Heart left ventricle (tissue), 16 donors: Measurements from ENCODE around the gene HES1. TPM values are rescaled to one million over a fixed set of nuclear protein-coding genes. Genes with fewer than 3 reads are reported as not detected.

ENCODE experiments used
- ATAC-seq, 4 donors: fragments of 200-7000 bp; cut with Tn5 transposase; one replicate each; pipeline ENCODE4 v1.9.1; 2020 to 2022; ENCODE audit warnings: moderate library complexity in 4 of 4, mild to moderate bottlenecking in 3 of 4, moderate number of reproducible peaks in 1 of 4
- DNase-seq, 5 donors: peaks; one replicate each; pipeline ENCODE4 v3.0.0-alpha.2; 2020
- H3K27ac ChIP-seq, 12 donors: fragments of 200-600 bp; sonication (generic) in 4 of 12; one replicate each; pipeline versions ENCODE4 v1.5.0 to v1.8.0; 2016 to 2022; ENCODE audit warnings: mild to moderate bottlenecking in 2 of 12
- H3K27me3 ChIP-seq, 9 donors: fragments of 200-600 bp; sonication (generic) in 2 of 9; one replicate each; pipeline versions ENCODE4 v1.5.1 to v1.8.0; 2016 to 2022; ENCODE audit warnings: mild to moderate bottlenecking in 3 of 9
- H3K36me3 ChIP-seq, 9 donors: fragments of 200-600 bp; sonication (generic) in 2 of 9; one replicate each; pipeline versions ENCODE4 v1.5.0 to v1.8.0; 2018 to 2022; ENCODE audit warnings: mild to moderate bottlenecking in 2 of 9
- H3K4me1 ChIP-seq, 12 donors: fragments of 200-600 bp; sonication (generic) in 4 of 12; one replicate each; pipeline versions ENCODE4 v1.5.0 to v1.8.0; 2016 to 2022; ENCODE audit warnings: mild to moderate bottlenecking in 3 of 12
- H3K4me3 ChIP-seq, 12 donors: fragments of 200-600 bp; sonication (generic) in 4 of 12; one replicate each; pipeline versions ENCODE4 v1.5.0 to v1.8.0; 2017 to 2022; ENCODE audit warnings: mild to moderate bottlenecking in 9 of 12, moderate library complexity in 4 of 12
- H3K9me3 ChIP-seq, 12 donors: fragments of 200-600 bp; sonication (generic) in 4 of 12; one replicate each; pipeline versions ENCODE4 v1.5.0 to v1.8.0; 2016 to 2022; ENCODE audit warnings: mild to moderate bottlenecking in 1 of 12
- CTCF ChIP-seq, 12 donors: fragments of 200-600 bp; sonication (generic) in 4 of 12; IDR thresholded peaks; one replicate each; pipeline versions ENCODE4 v1.5.0 to v1.8.0; 2018 to 2022; ENCODE audit warnings: antibody characterized with exemption in 12 of 12, mild to moderate bottlenecking in 5 of 12
- POLR2A ChIP-seq, 2 donors: fragments of 450-650 bp; IDR thresholded peaks; one replicate each; pipeline ENCODE4 v1.6.1; 2017; ENCODE audit warnings: antibody characterized with exemption in 2 of 2, mild to moderate bottlenecking in 2 of 2, moderate library complexity in 2 of 2
- WGBS, 4 donors: extraction: QIAGEN DNeasy Blood & Tissue Kit in 2 of 4; methylation state at CpG; one replicate each; pipeline versions ENCODE4 v1.1.5 to v1.1.7; 2013 to 2018; 5-methylcytosine and 5-hydroxymethylcytosine counted together
- intact Hi-C, 10 donors: fragments of 100-400 bp; cut with DNase I; formaldehyde crosslinking; loops; one replicate each; pipeline versions ENCODE4 v1.11.1 to v1.14.2; 2022
- polyA plus RNA-seq, 2 donors: library from polyadenylated mRNA; stranded (reverse); fragments of 200-250 nt; gene quantifications; one replicate each; pipeline ENCODE4 v1.2.3, GENCODE V29; 2013
- total RNA-seq, 9 donors: library from RNA; depleted of rRNA in 2 of 9; stranded (reverse); fragments of >200 nt in 2 of 9; fragmentation: NEBNext Ultra II Directional in 3 of 9; extraction: Animal tissue kit (Norgen Biotek cat#: 25700) in 3 of 9; gene quantifications; one replicate each; pipeline versions ENCODE4 v1.1.0 to v1.2.4, GENCODE V29; 2016 to 2023
- donor health status: ischemic (EF 13 %, LVEDD 7.1; RV severe dilation, severe dysfunction).
- donor health status: healthy with polysubstance abuse.
- donor health status: DM: no; HTN: yes; CAD: no.
- donor health status: DM: no; HTN: no; CAD: no.
- donor health status: ischemic (EF 25% LVEDD 6.9; RV normal size, moderate dysfunction).
- donor health status: ischemic (EF 25% LVEDD 5.7; RV mildly dilated, moderate dysfunction).
- donor health status: healthy.
- donor health status: DM: yes; HTN: yes; CAD: no.
- donor health status: ischemic (EF 35%, LVEDD 5.7; RV mildly dilated, moderate dysfunction).
- donor health status: nonischemic (EF 11% LVEDD 7.7; RV severe dilation, severe dysfunction).
- donor health status: DM: yes; HTN: yes; CAD: no.
- donor health status: PGD.
- donor health status: ischemic (EF 29% LVEDD 5.4; RV normal size, mild dysfunction).
- donor health status: nonischemic (EF 23%, LVEDD 6.1; RV moderate dilation, normal function).

Gene HES1
- total and polyA plus RNA-seq, 11 donors = 9.2 to 32.3 (median 12.0) TPM

- WGBS, 4 donors = 91 to 98% (median 94%) methylated on average over 10 of the region's 10 CpGs
- intact Hi-C loops = no loop called here
These were observed 40.0 kb upstream of the HES1 start for GRCh38 chr3:194095902-194096301.

GRCh38 chr3:194097141-194097882 is 38.6 kb upstream of the HES1 start:
- intact Hi-C loops = no loop called here
- peaks cover 0 to 39% (median 24%) of the 10 kb centered on the region in 12 donors for H3K4me1 ChIP-seq
- H3K27ac ChIP-seq = peak overlapping the region in 4 of 12 donors; percentile 10 to 29 (median 16)
- H3K9me3 ChIP-seq = no peaks in the 10 kb centered on the region
- WGBS, 4 donors = 45 to 57% (median 50%) methylated on average over 13 to 14 of the region's 14 CpGs
- no peak for TF ChIP-seq POLR2A (IDR thresholded peaks at IDR 0.05)
- TF ChIP-seq CTCF (IDR thresholded peaks at IDR 0.05) = no peak
- DNase-seq (peak in 2 of 5 donors; percentile 35), ATAC-seq (peak; percentile 12 to 70 (median 62))
- H3K36me3 ChIP-seq = no peaks in the 10 kb centered on the region
- H3K27me3 ChIP-seq = peaks cover 0 to 15% (median 2%) of the 10 kb centered on the region in 9 donors
- no peak overlapping the region for H3K4me3 ChIP-seq

More at GRCh38 chr3:194095902-194096301, 40.0 kb upstream of the HES1 start:
- TF ChIP-seq POLR2A (IDR thresholded peaks at IDR 0.05) (no peak), CTCF (IDR thresholded peaks at IDR 0.05) (no peak)
- no peak for DNase-seq
- Histone ChIP-seq H3K9me3 (no peaks in the 10 kb centered on the region), H3K27me3 (peaks cover 0 to 11% (median 0%) of the 10 kb centered on the region in 9 donors), H3K4me1 (peaks cover 0 to 39% (median 24%) of the 10 kb centered on the region in 12 donors), H3K36me3 (no peaks in the 10 kb centered on the region), H3K4me3 (no peak overlapping the region), H3K27ac (no peak overlapping the region)
- ATAC-seq = no peak

GRCh38 chr3:194098081-194098842 is 37.7 kb upstream of the HES1 start:
- DNase-seq (no peak), ATAC-seq (peak in 3 of 4 donors; percentile 33 to 66 (median 62))
- WGBS, 4 donors = 47 to 62% (median 53%) methylated on average over 10 of the region's 10 CpGs
- H3K27me3 ChIP-seq = peaks cover 0 to 20% (median 2%) of the 10 kb centered on the region in 9 donors
- peak overlapping the region in 3 of 12 donors; percentile 9 to 18 (median 10) for H3K27ac ChIP-seq
- peaks cover 0 to 39% (median 24%) of the 10 kb centered on the region in 12 donors for H3K4me1 ChIP-seq
- H3K4me3 ChIP-seq = no peak overlapping the region
- H3K36me3 ChIP-seq = no peaks in the 10 kb centered on the region
- no peak for TF ChIP-seq CTCF (IDR thresholded peaks at IDR 0.05)
- TF ChIP-seq POLR2A (IDR thresholded peaks at IDR 0.05) = no peak
- intact Hi-C loops = no loop called here
- H3K9me3 ChIP-seq = no peaks in the 10 kb centered on the region

GRCh38 chr3:194098843-194099183 is 37.1 kb upstream of the HES1 start:
- no peak overlapping the region for H3K4me3 ChIP-seq
- H3K36me3 ChIP-seq = no peaks in the 10 kb centered on the region
- DNase-seq = no peak
- TF ChIP-seq POLR2A (IDR thresholded peaks at IDR 0.05) (no peak), CTCF (IDR thresholded peaks at IDR 0.05) (no peak)
- peaks cover 0 to 21% (median 2%) of the 10 kb centered on the region in 9 donors for H3K27me3 ChIP-seq
- ATAC-seq = no peak
- no peak overlapping the region for H3K27ac ChIP-seq
- peaks cover 0 to 39% (median 24%) of the 10 kb centered on the region in 12 donors for H3K4me1 ChIP-seq
- H3K9me3 ChIP-seq = no peaks in the 10 kb centered on the region
- 82 to 88% (median 85%) methylated on average over 4 of the region's 4 CpGs for WGBS, 4 donors
- intact Hi-C loops = no loop called here
